Chondrocyte (in vitro differentiated cells): ENCODE measurements around the gene RAX2. TPM values are rescaled to one million over a fixed set of nuclear protein-coding genes. Genes with fewer than 3 reads are reported as not detected.

ENCODE experiments used
- DNase-seq: peaks from one replicate; pipeline ENCODE4 v3.0.0; 2021; ENCODE audit warnings: mixed read lengths, low spot score
- H3K27ac Mint-ChIP-seq: one replicate; pipeline ENCODE4 v1.8.0; 2021; ENCODE audit warnings: mild to moderate bottlenecking, moderate library complexity, mixed read lengths; ENCODE audit not compliant: unreplicated experiment
- H3K27me3 Mint-ChIP-seq: 2 replicates; pipeline ENCODE4 v1.8.0; 2021; ENCODE audit warnings: low read depth, mixed read lengths
- H3K36me3 Mint-ChIP-seq: 2 replicates; pipeline ENCODE4 v1.8.0; 2021; ENCODE audit warnings: low read depth, mixed read lengths
- H3K4me1 Mint-ChIP-seq: 2 replicates; pipeline ENCODE4 v1.8.0; 2021; ENCODE audit warnings: low read depth, mild to moderate bottlenecking, mixed read lengths
- H3K4me3 Mint-ChIP-seq: one replicate; pipeline ENCODE4 v1.8.0; 2021; ENCODE audit warnings: mild to moderate bottlenecking, moderate library complexity, mixed read lengths; ENCODE audit not compliant: unreplicated experiment
- H3K9me3 Mint-ChIP-seq: 2 replicates; pipeline ENCODE4 v1.8.0; 2021; ENCODE audit warnings: low read depth, mixed read lengths
- CTCF ChIP-seq: fragments of 200-600 bp; sonication (generic); IDR thresholded peaks from 2 replicates; pipeline ENCODE4 v1.5.0; 2021; ENCODE audit warnings: antibody characterized with exemption, mild to moderate bottlenecking, moderate library complexity
- total RNA-seq: library from RNA; stranded (reverse); gene quantifications from 3 replicates; pipeline ENCODE4 v1.2.1, GENCODE V29; 2021

RAX2 gene
- total RNA-seq, 1 donor from 2014 or later, result not detected

GRCh38 chr19:3776479-3777040 lies 4.5 kb upstream of the RAX2 start:
- DNase-seq, result no peak
- TF ChIP-seq CTCF, result no peak
- Mint-ChIP-seq H3K27me3 (peaks cover 2% of the 10 kb centered on the region), H3K27ac (no peak overlapping the region), H3K4me3 (no peak overlapping the region), H3K4me1 (no peaks in the 10 kb centered on the region), H3K9me3 (peaks cover 8% of the 10 kb centered on the region), H3K36me3 (peaks cover 1% of the 10 kb centered on the region)

GRCh38 chr19:3775831-3776230 lies 3.8 kb upstream of the RAX2 start:
- no peak for DNase-seq
- H3K36me3 Mint-ChIP-seq, result no peaks in the 10 kb centered on the region
- TF ChIP-seq CTCF, result no peak
- no peak overlapping the region for H3K27ac Mint-ChIP-seq
- peaks cover 2% of the 10 kb centered on the region for H3K27me3 Mint-ChIP-seq
- peaks cover under 1% of the 10 kb centered on the region for H3K9me3 Mint-ChIP-seq
- H3K4me3 Mint-ChIP-seq, result no peak overlapping the region
- H3K4me1 Mint-ChIP-seq, result no peaks in the 10 kb centered on the region

- Mint-ChIP-seq H3K27ac (no peak overlapping the region), H3K4me3 (no peak overlapping the region), H3K27me3 (peaks cover 2% of the 10 kb centered on the region), H3K36me3 (no peaks in the 10 kb centered on the region), H3K9me3 (no peaks in the 10 kb centered on the region), H3K4me1 (no peaks in the 10 kb centered on the region)
- TF ChIP-seq CTCF, result no peak
- no peak for DNase-seq
These were observed 3.3 kb upstream of the RAX2 start for GRCh38 chr19:3775374-3775711.

GRCh38 chr19:3774621-3775373 lies 2.8 kb upstream of the RAX2 start:
- H3K36me3 Mint-ChIP-seq, result no peaks in the 10 kb centered on the region
- no peak for TF ChIP-seq CTCF
- DNase-seq, result no peak
- no peak overlapping the region for H3K27ac Mint-ChIP-seq
- no peak overlapping the region for H3K4me3 Mint-ChIP-seq
- H3K9me3 Mint-ChIP-seq, result no peaks in the 10 kb centered on the region
- H3K4me1 Mint-ChIP-seq, result no peaks in the 10 kb centered on the region
- peaks cover 2% of the 10 kb centered on the region for H3K27me3 Mint-ChIP-seq

GRCh38 chr19:3773814-3774515 lies 1.9 kb upstream of the RAX2 start:
- Mint-ChIP-seq H3K27me3 (peaks cover 2% of the 10 kb centered on the region), H3K4me1 (no peaks in the 10 kb centered on the region)
- no peak for DNase-seq

More at GRCh38 chr19:3773814-3774515, 1.9 kb upstream of the RAX2 start:
- H3K4me3 Mint-ChIP-seq, result no peak overlapping the region
- H3K9me3 Mint-ChIP-seq, result no peaks in the 10 kb centered on the region
- TF ChIP-seq CTCF, result no peak
- H3K27ac Mint-ChIP-seq, result no peak overlapping the region
- H3K36me3 Mint-ChIP-seq, result peaks cover under 1% of the 10 kb centered on the region
